ENCODE data around the gene SUSD4.

The SUSD4 gene

GRCh38 chr1:223358826-223359225, 5.2 kb downstream of the SUSD4 start:
- no peak for DNase-seq (ENCODE audit: low spot score)

GRCh38 chr1:223355699-223356098, 8.3 kb downstream of the SUSD4 start:
- DNase-seq (ENCODE audit: low spot score), result no peak

GRCh38 chr1:223353939-223354338, 10.0 kb downstream of the SUSD4 start:
- no peak for DNase-seq (ENCODE audit: low spot score)

GRCh38 chr1:223352944-223353343, 11.0 kb downstream of the SUSD4 start:
- DNase-seq (ENCODE audit: low spot score), result no peak

- DNase-seq (ENCODE audit: low spot score), result no peak
Measured at GRCh38 chr1:223350361-223350908, 13.5 kb downstream of the SUSD4 start.

GRCh38 chr1:223349241-223349640, 14.7 kb downstream of the SUSD4 start:
- no peak for DNase-seq (ENCODE audit: low spot score)

- no peak for DNase-seq (ENCODE audit: low spot score)
Measured at GRCh38 chr1:223348439-223348838, 15.5 kb downstream of the SUSD4 start.

GRCh38 chr1:223347583-223347982, 16.4 kb downstream of the SUSD4 start:
- no peak for DNase-seq (ENCODE audit: low spot score)

GRCh38 chr1:223346311-223346710, 17.7 kb downstream of the SUSD4 start:
- DNase-seq (ENCODE audit: low spot score), result no peak

GRCh38 chr1:223345720-223346119, 18.3 kb downstream of the SUSD4 start:
- no peak for DNase-seq (ENCODE audit: low spot score)

- DNase-seq (ENCODE audit: low spot score), result no peak
Measured at GRCh38 chr1:223344491-223344890, 19.5 kb downstream of the SUSD4 start.

GRCh38 chr1:223343692-223344091, 20.3 kb downstream of the SUSD4 start:
- no peak for DNase-seq (ENCODE audit: low spot score)

GRCh38 chr1:223341121-223341520, 22.9 kb downstream of the SUSD4 start:
- DNase-seq (ENCODE audit: low spot score), result no peak

- DNase-seq (ENCODE audit: low spot score), result no peak
Measured at GRCh38 chr1:223340637-223341036, 23.3 kb downstream of the SUSD4 start.

- no peak for DNase-seq (ENCODE audit: low spot score)
Measured at GRCh38 chr1:223339861-223340260, 24.1 kb downstream of the SUSD4 start.

GRCh38 chr1:223338811-223339746, 24.9 kb downstream of the SUSD4 start:
- DNase-seq (ENCODE audit: low spot score), result no peak

GRCh38 chr1:223337174-223337869, 26.7 kb downstream of the SUSD4 start:
- no peak for DNase-seq (ENCODE audit: low spot score)

GRCh38 chr1:223334156-223334555, 29.8 kb downstream of the SUSD4 start:
- no peak for DNase-seq (ENCODE audit: low spot score)

- DNase-seq (ENCODE audit: low spot score), result no peak
Measured at GRCh38 chr1:223332997-223333396, 31.0 kb downstream of the SUSD4 start.

GRCh38 chr1:223331929-223332328, 32.0 kb downstream of the SUSD4 start:
- no peak for DNase-seq (ENCODE audit: low spot score)

- no peak for DNase-seq (ENCODE audit: low spot score)
Measured at GRCh38 chr1:223331301-223331700, 32.7 kb downstream of the SUSD4 start.

GRCh38 chr1:223330466-223330865, 33.5 kb downstream of the SUSD4 start:
- DNase-seq (ENCODE audit: low spot score), result no peak

All from CD4-positive, alpha-beta T cell treated with Interleukin-2 at 100 ng/mL for 4 hours (primary cell).